ENCODE results near the gene RHOBTB3.

- TF ChIP-seq, protein P1, sequence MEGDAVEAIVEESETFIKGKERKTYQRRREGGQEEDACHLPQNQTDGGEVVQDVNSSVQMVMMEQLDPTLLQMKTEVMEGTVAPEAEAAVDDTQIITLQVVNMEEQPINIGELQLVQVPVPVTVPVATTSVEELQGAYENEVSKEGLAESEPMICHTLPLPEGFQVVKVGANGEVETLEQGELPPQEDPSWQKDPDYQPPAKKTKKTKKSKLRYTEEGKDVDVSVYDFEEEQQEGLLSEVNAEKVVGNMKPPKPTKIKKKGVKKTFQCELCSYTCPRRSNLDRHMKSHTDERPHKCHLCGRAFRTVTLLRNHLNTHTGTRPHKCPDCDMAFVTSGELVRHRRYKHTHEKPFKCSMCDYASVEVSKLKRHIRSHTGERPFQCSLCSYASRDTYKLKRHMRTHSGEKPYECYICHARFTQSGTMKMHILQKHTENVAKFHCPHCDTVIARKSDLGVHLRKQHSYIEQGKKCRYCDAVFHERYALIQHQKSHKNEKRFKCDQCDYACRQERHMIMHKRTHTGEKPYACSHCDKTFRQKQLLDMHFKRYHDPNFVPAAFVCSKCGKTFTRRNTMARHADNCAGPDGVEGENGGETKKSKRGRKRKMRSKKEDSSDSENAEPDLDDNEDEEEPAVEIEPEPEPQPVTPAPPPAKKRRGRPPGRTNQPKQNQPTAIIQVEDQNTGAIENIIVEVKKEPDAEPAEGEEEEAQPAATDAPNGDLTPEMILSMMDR (IDR thresholded peaks at IDR 0.05) = no peak
- no peak for TF ChIP-seq POLR2A (IDR thresholded peaks at IDR 0.05)
These were observed 112.6 kb downstream of the RHOBTB3 start for GRCh38 chr5:95843733-95844223.
